ENCODE results near the gene TIGD4. TPM values are rescaled to one million over a fixed set of nuclear protein-coding genes. Genes with fewer than 3 reads are reported as not detected.

TIGD4 gene
- 1.6 TPM for polyA plus RNA-seq (ENCODE audit: insufficient read length)

DNA sequence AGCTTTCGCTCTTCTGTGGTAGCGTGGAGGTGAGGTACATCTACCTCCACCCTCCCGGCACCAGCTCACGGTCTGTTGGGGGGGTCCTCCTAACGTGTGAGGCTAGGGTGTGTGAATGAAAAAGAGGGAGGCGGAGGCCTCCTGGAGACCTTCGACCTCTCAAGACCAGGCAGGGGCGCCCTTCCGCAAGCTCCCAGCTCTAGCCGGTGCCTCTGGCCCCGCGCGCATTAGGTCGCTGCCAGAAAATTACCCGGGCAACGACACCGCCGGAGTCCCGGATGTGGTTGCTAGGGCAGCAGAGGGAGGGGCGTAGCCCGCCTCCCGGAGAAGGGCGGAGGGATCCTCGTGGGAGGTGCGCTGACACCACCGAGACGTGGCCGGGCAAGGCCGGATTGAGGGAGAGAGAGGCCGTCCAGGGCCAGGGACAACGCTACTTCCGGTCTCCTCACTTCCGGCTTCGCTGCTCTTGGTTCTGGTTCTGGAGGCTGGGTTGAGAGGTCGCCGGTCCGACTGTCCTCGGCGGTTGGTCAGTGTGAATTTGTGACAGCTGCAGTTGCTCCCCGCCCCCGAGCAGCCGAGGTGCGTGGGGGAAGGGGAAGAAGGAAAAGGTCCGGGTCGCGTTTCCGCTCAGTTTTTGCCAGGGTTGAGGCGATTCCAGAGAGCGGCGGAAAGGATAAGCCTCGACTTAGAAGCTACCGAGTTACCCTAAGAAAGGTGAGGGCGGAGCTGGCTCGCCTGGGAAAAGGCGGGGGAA is at the start of gene TIGD4, which contains the start of gene ARFIP1:
Gene TIGD4, minus strand, starts transcription at position 218 of the 754 bp plus-strand sequence. CDS start 8,726 bp downstream, outside the sequence.
Gene ARFIP1, plus strand, starts transcription at position 442 of the 754 bp plus-strand sequence. CDS start 49,680 bp downstream, outside the sequence.
- DNase-seq: peak; percentile 97

DNA sequence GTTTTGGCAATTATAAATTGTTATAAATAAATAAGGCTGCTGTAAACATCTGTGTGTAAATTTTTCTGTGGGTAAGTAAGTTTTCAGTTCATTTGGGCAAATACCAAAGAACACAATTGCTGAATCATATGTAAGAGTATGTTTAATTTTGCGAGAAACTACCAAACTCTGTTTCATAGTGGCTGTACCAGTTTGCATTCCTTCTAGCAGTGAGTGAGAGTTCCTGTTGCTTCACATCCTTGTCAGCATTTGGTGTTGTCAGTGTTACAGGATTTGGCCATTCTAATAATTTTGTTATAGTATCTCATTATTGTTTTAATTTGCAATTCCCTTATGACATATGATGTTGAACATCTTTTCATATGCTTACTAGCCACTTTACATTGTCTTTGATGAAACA is 48.6 kb upstream of the TIGD4 start:
- DNase-seq: no peak

DNA sequence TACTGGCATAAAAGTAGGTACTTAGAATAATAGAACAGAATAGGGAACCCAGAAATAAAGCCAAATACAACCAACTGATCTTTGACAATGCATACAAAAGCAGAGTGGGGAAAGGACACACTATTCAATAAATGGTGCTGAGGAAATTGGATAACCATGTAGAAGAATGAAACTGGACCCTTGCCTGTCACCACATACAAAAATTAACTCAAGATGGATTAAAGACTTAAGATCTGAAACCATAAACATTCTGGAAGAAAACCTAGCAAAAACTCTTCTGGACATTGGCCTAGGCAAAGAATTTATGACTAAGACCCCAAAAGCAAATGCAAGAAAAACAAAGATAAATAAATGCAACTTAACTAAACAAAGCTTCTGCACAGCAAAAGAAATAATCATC is 45.8 kb upstream of the TIGD4 start:
- DNase-seq: no peak

DNA sequence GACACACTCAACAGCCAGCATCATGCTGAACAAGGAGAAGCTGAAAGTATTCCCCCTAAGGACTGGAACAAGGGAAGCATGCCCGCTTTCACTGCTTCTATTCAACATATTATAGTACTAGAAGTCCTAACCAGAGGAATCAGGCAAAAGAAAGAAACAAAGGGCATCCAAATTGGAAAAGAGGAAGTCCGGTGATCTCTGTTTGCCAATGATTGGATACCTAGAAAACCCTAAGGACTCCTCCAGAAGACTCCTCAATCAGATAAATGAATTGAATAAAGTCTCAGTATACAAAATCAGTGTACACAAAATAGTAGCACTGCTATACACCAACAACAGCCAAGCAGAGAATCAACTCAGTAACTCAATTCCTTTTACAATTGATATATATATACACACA is 45.0 kb upstream of the TIGD4 start:
- no peak for DNase-seq

DNA sequence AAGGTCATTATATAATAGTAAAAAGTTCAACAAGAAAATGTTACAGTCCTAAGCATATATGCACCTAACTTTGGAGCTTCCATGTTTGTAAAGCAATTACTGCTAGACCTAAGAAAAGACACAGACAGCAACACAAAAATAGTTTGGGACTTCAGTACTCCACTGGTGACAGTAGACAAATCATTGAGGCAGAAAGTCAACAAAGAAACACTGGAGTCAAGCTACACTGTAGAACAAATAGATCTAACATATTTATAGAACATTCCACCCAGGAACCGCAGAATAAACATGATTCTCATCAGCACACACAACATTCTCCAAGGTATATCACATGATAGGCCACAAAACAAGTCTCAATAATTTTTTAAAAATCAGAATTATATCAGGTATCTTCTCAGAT is 42.8 kb upstream of the TIGD4 start:
- DNase-seq: no peak

DNA sequence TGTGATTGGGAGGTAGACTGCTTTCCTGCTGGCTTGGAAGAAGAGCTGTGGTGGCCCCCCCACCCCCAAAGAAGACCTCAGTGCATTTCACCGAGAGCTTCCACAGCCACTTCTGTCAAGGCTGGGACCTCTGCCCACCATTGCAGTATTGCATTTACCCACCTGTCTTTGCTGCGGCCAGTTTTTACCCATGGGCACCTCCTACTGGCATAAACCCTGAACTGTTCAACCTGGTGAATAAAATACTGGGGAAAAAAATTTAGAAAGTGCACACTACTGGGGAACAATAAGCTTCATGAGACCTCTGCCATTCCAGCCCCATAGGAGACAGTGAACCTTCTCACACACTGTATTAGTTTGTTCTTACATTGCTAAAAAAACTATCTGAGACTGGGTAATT is 40.5 kb upstream of the TIGD4 start:
- DNase-seq: no peak

DNA sequence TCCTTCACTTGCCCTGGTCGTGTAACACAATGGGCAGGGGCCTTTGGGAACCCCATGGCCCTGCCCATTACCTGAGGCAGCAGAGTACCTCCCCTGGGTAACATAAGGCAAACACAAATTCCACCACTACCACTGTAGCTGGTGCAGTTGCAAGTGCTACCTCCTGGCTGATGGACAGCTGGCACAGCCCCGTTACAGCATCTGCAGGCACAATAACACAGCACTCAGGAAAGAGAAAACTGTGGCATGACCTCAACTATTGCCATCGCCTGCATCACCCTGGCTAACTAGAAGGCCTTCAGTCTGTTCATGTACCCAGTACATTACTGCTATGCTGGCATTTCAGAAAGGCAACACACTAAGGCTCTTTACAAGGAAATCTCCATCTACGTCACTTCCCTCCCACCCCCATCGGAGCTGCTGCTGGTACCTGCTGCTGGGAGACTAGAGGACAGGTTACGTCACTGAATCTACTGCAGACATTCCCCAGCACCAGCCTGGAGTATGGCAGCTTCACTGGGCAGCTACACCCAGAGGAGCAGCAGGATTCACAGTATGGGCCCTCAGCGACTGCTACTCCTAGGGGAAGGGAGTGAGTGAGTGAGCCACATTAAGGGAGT is 39.6 kb upstream of the TIGD4 start:
- no peak for DNase-seq

DNA sequence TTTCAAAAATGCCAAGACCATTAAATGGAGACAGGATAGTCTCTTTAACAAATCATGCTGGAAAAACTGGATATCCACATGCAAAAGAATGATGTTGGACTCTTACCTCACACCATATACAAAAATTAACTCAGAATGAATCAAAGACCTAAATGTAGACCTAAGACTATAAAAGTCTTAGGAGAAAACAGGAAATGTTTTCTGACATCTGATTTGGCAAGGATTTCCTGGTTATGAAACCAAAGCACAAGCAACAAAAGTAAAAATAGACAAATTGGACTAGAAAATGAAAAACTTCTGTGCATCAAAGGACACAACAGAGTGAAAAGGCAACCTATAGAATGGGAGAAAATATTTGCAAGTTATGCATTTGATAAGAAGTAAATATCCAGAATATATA is 37.8 kb upstream of the TIGD4 start:
- DNase-seq: no peak

DNA sequence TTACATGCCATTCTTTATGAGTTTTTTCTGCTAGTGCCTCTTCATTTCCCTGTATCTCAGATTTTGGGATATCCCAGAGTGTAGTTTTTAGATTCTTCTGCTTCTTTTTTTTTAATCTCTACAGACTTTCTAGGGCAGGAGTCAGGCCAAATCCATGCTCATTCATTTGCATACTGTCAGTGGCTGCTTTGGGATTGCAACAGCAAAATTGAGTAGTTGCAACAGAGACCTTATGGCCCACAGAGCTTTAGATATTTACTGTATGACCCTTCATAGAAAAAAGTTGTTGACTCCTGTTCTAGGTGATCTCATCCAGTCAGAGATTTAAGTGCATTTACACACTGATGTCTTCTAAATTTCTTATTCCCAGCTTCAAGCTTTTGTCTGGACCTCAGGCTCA is 35.5 kb upstream of the TIGD4 start:
- no peak for DNase-seq

DNA sequence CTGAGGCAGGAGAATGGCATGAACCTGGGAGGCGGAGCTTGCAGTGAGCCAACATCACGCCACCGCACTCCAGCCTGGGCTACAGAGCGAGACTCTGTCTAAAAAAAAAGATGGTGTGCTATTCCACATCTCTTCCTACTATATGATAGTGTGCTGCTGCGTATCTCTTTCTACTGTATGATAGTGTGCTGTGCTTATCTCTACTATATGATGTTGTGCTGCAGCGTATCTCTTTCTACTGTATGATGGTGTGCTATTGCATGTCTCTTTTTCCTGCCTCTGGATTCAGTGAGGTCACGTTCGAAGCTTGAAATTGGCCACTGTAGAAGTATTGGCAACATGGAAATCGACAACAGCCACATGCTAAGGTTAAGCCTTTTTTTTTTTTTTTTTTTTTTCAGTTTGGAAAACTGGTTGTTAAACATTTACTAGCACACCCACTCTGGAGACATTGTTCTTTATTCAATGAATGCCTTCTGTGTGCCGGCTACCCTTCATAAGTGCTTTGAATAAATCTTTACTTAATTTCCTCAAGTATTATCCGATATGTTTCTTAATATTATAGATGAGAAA is 31.3 kb upstream of the TIGD4 start:
- DNase-seq: no peak

DNA sequence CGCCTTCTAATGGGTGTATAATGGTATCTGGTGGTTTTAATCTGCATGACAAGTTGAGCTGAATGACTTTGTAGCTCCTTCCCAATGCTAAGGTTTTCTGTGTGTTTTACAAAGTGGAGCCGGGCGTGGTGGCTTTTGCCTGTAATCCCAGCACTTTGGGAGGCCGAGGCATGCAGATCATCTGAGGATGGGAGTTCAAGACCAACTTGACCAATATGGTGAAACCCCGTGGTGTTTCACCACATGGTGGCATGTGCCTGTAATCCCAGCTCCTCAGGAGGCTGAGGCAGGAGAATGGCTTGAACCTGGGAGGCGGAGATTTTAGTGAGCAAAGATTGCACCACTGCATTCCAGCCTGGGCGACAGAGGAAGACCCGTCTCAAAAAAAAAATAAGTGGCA is 29.1 kb upstream of the TIGD4 start:
- no peak for DNase-seq

DNA sequence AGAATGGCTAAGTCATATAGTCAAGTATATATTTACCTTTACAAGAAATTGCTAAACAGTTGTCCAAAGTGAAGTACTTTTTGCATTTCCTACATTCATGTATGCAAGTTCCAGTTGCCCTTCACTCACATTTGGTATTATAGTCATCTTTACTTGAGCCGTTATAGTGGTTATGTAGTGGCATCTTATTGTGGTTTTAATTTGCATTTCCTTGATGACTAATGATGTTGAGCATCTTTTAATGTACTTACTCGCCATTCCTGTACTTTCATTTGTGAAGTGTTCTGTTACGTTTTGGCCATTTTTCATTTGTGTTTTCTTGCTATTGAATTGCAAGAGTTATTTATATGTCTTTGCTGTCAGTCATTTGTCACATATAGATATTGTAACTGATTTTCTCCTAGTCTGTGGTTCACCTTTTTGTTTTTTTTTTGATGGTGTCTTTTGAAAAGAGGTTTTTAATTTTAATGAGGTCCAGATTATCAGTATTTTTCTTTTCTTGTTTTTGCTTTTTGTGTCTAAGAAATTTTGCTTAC is 27.8 kb upstream of the TIGD4 start:
- DNase-seq: no peak

DNA sequence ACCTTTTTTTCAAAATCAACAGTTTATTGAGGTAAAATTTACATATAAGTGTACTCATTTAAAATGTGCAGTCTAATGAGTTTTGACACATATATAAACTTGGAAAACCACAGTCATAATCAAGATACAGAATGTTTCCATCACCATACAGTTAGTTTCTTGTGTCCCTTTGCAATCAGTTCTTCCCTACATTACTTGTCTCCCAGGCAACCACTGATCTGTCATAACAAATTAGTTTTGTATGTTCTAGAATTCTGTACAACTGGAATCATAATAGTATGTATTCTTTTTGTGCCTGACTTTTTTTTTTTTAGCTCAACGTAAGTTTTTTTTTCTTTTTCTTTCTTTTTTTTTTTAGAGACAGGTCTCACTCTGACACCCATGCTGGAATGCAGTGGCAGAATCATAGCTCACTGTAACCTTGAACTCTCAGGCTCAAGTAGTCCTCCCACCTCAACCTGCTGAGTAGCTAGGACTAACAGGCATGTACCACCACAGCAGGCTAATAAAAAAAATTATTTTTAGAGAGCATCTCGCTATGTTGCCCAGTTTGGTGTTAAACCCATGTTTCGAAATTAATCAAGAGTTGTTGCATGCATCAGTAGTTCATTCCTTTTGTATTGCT is 27.1 kb upstream of the TIGD4 start:
- DNase-seq: no peak

DNA sequence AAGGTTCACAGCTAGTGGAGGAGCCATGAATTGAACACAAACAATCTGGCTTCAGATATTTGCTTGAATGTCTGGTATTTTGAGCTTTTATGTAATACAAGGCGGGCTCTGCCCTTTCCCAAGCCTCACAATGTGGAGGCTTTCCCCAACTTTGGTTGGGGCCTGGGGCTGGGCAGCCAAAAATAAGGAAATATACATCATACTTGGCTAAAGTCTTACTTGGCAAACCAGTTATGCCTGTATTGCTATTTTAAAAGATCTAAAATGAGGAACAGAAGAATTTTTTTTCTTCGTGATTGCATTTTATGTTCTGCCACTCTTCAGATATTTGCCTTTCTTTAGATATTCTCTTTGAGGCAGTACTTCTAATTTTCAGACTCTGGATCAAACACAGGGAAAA is 26.3 kb upstream of the TIGD4 start:
- no peak for DNase-seq

DNA sequence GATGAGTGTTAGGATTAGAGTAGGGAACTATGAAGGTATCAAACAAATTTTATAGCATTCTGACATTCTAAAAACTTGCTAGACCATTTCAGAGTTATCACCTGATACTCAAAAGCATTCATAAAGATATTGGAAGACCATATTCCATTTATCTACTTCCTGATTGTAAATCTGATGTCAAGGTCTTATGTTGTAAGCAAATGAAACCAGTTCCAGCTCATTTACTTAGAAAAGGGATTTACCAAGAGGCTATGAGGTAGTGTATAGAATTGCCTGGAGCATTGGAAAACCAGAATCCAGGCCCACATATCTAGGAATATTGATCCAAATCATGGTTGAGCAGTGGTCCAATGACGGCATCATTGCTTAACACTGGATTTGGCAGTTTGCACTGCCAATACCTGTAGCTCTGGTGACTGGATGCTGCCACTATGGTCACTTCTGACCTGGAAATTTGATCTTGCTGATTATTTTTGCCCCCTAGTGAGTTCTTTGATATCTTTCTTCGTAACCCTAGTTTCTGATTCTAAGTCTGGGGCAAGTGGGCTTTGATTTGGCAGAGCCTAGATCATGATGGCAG is 25.6 kb upstream of the TIGD4 start:
- DNase-seq: no peak

DNA sequence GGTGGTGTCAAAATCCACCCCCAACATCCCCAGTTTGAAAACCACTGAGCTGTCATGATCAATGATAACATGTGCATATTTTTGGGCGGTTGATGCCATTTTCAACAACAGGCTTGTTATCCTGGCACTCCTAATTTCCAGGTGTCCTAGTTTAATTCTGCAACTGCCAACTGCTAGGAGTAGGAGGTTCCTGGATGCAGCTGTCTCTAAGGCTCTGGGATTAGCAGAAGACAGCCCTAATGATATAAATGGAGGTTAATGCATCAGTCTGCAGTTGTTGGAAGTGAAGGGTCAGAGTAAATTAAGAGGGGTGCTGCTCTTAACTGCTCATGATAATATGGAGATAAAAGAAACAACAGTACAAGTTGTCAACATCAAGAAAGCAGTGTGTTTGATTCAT is 24.0 kb upstream of the TIGD4 start:
- DNase-seq: no peak

DNA sequence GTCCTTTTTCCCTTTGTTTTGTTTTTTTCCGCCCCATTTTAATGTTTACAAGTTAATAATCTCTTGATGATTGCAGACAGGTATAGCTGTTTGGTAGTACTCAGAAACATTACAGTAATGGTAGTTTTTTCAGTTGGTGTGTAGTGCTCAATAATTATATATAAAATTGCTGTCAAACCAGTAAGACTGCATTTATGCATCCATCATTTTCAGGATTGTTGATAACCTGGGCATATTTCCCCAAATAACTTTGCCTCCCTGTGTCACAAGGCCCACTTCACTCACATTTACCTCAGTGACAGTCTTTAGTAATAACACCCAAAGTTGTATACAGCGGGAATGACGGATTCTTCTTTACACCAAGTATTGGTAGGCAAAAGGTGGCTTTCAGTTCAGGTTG is 16.4 kb upstream of the TIGD4 start:
- no peak for DNase-seq

DNA sequence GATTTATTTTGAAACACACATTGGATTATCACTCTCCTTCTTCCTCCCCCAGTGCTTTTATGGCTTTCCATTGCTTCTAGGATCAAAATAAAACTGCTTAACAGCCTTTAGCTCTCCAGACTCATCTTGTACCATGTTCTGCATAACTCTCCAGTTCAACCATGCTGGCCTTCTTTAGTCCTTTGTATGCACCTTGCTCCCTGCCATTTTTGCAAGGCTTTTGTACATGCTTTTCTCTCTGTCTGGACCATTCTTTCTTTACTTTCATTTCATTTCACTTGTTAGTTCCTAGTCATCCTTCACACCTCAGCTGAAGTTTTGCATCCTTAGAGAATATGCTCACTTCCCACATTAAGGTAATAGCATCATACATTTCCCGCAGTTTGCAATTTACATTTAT is 7.1 kb upstream of the TIGD4 start:
- DNase-seq: no peak

DNA sequence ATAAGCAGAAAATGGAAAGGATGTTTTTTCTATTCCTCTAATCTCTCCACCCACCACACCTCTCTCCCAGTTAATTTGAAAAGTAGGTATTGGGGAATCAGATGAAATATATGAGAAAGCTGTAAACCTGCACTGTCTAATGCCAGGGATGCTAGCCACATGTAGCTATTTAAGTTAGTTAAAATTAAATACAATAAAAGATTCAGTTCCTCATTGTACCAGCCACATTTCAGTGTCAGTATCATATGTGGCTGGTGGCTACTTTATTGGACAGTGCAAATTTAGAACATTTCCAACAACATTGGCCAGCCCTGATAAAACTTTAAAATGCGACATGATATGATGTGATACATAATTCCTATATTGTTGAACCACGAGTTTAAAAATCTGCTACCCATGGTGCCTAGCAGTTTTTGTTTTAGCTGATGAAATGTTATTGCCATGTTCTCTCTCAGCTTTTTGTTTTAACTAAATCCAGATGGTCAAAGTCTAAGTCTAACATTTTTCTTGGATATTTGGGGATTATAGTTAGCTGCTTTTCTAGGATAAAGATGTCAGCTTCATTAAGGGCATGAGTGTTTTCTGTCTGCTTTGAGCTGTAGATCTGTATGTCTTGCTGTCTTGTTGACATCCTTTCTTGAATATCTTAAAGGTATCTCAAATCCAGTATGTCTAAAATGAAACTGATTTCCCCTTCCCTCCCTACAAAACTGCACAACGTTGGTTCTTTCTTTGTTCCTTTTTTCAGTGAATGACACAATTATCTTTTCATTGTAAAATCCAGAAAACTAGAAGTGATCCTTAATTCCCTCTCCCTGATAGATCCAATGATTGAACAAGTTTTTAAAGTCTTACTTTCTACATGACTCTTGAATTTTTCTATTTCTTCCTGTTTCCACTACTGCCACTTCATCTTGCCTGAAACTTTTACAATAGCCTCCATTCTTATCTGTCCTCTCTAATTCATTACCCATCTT is 6.4 kb upstream of the TIGD4 start:
- no peak for DNase-seq

DNA sequence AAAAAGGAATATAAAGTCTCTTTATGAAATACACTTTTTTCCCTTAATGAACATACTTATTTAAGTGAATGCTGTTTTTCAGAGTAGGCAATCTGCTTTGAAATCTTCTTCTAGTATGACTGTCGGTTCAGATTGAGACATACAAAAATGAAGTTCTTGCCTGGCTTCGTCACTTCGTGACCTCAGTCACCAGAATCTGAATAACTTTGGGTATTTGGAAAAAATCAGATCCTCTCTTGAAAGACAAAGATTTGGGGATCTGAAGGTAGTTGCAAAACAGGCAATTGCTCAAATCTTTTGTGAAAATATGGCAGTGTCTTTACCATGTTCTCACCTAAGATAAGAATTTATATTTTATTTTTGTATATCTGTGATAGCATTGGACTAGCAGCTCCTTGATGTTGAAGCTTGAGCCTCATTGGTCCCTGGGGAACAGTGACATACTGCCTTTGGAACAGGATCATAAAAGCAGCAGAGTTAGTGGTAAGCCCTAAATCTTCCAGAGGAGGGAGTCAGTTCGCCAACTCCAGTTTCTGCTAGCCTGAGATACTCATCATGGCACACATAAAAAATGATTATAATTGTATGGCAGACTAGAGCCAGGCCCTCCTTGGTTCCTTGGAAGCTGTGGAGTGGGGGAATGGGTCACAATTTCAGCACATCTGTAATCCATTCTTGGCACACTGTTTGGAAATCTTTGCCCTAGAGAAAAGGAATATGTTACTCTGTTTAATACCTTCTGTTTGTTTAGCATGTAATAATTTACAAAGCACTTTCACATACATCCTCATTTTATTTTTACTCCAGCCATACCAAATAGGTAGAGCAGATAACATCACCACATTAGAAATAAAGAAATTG is 5.2 kb upstream of the TIGD4 start:
- DNase-seq: no peak

All from hindlimb muscle (tissue), 1 donor.